ENCODE data around the gene RCCD1. TPM values are rescaled to one million over a fixed set of nuclear protein-coding genes. Genes with fewer than 3 reads are reported as not detected.
"Not testable (repeated sequence)": the region's sequence is repeated elsewhere in the genome, so short reads cannot be mapped to it uniquely, and the experiment has no call there.

The RCCD1 gene, protein sequence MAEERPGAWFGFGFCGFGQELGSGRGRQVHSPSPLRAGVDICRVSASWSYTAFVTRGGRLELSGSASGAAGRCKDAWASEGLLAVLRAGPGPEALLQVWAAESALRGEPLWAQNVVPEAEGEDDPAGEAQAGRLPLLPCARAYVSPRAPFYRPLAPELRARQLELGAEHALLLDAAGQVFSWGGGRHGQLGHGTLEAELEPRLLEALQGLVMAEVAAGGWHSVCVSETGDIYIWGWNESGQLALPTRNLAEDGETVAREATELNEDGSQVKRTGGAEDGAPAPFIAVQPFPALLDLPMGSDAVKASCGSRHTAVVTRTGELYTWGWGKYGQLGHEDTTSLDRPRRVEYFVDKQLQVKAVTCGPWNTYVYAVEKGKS
- 7.7 TPM for total RNA-seq

DNA sequence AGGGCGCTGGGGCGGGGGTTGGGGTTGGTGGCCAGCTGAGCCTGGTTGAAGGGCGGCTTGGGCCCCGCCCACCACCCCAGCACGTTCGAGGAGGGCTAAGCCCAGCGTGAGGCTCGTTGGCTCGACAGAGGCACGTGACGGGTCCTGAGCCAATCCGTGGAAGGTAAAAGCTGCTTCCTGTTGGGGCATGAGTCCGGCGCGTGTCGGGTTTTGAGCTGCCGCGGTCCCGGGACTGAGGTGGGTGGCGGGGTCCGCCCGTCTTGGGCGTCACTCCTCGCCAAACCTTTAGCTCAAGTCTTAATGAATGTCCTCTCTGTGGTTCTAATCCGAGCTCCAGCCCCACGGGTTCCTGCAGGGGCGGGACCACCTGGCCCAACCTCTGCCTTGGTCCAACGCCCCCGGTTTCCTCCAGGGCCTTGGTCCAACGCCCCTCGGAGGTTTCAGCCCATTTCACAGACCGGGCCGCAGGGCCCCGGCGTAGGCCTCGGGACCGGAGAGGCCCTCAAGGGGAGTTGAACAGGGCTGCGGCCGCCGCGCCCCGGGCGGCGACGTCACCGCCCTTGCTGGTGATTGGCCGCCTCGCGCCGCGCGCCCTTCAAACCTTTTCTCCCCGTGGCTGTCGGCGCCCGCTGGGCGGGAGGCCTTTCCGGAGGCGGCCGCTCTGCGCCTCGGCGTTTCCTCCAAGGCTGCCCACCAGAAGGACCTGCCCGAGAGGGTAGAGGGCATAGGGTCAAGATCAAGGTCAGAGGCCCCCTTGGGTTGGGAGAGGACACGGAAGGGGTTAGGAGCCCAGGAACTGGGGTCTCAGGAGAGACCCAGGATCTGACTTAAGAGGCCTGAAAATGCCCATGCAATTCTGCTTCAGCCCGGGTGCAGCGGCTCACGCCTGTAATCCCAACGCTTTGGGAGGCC is at the start of gene RCCD1:
TSS of gene RCCD1 (plus strand) at position 173 of the 912 bp plus-strand sequence. CDS start 1,851 bp downstream, outside the sequence.
- DNase-seq (ENCODE audit: low spot score) (peak; percentile 96), ATAC-seq (peak; percentile 92)

DNA sequence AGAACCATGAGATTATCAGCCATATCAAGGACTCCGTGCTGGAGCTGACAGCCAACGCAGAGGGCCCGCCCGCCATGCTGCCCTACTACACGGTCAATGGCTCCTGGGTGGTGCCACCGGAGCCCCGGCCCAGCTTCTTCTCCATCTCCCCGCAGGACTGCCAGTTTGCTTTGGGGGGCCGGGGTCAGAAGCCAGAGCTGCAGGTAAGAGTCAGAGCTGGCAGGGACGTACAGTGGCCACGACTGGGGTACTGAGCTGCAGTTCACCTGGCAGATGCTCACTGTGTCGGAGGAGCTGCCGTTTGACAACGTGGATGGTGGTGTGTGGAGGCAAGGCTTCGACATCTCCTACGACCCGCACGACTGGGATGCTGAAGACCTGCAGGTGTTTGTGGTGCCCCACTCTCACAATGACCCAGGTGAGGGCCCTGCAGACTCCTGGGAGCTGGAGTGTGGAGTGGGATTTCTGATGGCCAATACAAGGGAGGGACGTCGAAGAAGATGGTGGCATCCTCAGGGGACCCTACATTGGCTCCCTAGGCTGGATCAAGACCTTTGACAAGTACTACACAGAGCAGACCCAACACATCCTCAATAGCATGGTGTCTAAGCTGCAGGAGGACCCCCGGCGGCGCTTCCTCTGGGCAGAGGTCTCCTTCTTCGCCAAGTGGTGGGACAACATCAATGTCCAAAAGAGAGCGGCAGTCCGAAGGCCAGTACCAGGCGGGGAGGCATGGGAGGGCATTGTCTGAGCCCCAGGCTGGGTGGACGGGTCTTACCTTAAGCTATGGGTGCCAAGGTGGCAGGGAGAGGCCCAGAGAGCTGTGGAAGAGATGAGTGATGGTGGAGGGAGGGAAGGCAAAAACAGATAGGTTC is 49.1 kb upstream of the RCCD1 start:
- no peak for ATAC-seq

DNA sequence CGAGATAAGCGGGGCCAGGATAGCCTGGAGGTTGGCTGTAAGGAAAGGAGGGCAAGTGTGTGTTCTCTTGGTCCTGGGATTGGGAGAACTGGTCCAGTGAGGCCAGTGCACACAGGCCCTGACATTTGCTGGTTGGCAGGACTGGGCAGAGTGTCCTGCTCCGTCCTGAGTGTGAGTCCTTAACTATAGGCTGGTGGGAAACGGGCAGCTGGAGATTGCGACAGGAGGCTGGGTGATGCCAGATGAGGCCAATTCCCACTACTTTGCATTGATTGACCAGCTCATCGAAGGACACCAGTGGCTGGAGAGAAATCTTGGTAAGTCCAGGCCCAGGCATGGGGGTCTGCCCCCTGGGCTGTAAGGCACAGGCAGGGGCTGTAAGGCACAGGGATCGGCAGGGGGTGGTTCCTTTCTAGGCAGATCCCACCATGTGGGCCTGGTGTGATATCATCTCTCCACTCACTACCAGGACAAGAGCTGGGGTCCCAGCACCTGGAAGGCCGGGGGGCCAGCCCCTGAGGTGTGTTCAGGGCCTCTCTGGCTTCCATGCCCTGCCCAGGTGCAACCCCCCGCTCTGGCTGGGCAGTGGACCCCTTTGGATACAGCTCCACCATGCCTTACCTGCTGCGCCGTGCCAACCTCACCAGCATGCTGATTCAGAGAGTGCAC is 48.4 kb upstream of the RCCD1 start:
- no peak for ATAC-seq
- DNase-seq (ENCODE audit: low spot score) = no peak

More for the DNA sequence above, 49.1 kb upstream of the RCCD1 start:
- no peak for DNase-seq (ENCODE audit: low spot score)

DNA sequence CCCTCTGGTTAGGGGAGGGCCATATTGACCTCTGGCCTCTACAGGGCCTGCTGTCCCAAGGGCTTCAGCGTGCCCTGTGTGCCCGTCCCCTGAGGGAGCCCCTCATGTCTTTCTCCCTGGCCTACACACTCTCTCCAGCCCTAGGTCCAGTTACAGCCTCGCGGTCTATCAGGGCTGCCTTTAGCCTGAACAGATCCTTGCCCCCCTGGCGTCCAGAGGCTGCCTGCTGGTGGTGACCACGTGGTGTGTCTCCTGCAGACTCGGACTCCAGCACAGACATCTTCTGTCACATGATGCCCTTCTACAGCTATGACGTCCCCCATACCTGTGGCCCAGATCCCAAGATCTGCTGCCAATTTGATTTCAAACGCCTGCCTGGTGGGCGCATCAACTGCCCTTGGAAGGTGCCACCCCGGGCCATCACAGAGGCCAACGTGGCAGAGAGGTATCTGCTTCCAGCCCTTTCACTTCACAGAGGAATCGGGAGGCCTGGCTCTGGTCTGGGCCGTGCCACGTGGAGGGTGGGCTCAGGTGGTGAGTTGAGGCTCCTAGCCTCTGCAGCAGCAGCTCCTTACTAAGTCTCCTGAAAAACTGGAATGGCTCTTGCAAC is 47.5 kb upstream of the RCCD1 start:
- ATAC-seq (no peak), DNase-seq (ENCODE audit: low spot score) (no peak)

DNA sequence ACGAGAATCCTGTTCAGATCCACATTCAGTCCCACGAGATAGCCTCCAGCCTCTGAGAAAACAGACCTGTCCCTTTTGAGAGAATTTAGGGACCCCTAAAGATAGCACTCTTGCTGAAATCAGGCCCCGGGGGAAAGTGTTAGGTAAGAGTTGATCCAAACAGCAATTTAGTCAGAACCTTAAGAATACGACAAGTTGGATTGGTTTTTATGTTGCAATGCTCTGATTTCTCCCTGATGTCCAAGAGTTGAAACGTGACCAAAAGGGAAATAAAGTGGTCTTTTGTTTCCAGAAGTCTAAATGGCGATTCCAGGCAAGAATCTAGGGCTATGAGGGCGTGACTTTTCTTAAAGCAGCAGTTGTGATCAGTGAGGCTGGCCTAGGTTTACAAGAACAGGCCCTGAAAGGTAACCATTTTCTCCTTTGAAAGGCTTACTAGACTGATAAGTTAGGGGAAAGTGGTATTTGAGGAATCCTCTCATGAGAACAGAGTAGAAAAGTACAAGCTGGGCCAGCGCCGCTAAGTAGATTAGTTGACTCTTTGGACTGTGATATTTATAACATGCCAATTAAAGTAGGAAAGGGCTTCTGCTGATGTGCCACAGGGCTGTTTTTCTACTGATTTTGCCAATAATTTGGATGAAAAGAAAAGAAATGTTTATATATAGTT is 46.7 kb upstream of the RCCD1 start:
- no peak for DNase-seq (ENCODE audit: low spot score)
- no peak for ATAC-seq

DNA sequence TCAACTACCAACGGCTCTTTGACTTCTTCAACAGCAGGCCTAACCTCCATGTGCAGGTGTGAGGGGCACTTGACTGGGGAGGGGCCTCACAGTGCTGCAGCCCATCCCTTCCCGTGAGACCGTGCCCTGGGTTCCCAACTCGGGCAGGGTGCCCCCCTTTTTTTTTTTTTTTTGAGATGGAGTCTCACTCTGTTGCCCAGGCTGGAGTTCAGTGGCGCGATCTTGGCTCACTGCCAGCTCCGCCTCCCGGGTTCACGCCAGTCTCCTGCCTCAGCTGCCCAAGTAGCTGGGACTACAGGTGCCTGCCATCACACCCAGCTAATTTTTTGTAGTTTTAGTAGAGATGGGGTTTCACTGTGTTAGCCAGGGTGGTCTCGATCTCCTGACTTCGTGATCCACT is 45.2 kb upstream of the RCCD1 start:
- not testable (repeated sequence) for DNase-seq (ENCODE audit: low spot score)

DNA sequence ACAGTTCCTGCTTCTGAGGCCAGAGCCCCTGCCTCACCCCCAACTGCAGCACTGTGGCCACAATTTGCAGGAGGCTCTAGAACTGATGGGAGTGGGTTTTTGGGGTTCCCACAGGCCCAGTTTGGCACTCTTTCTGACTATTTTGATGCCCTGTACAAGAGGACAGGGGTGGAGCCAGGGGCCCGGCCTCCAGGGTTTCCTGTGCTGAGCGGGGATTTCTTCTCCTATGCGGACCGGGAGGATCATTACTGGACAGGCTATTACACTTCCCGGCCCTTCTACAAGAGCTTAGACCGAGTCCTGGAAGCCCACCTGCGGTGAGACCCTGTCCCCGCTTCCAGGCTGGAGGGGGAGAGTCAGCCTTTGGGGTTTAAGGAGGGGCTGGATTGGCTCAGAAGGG is 44.7 kb upstream of the RCCD1 start:
- ATAC-seq = no peak
- DNase-seq (ENCODE audit: low spot score) = no peak

More for the DNA sequence above, 45.2 kb upstream of the RCCD1 start:
- ATAC-seq = not testable (repeated sequence)

DNA sequence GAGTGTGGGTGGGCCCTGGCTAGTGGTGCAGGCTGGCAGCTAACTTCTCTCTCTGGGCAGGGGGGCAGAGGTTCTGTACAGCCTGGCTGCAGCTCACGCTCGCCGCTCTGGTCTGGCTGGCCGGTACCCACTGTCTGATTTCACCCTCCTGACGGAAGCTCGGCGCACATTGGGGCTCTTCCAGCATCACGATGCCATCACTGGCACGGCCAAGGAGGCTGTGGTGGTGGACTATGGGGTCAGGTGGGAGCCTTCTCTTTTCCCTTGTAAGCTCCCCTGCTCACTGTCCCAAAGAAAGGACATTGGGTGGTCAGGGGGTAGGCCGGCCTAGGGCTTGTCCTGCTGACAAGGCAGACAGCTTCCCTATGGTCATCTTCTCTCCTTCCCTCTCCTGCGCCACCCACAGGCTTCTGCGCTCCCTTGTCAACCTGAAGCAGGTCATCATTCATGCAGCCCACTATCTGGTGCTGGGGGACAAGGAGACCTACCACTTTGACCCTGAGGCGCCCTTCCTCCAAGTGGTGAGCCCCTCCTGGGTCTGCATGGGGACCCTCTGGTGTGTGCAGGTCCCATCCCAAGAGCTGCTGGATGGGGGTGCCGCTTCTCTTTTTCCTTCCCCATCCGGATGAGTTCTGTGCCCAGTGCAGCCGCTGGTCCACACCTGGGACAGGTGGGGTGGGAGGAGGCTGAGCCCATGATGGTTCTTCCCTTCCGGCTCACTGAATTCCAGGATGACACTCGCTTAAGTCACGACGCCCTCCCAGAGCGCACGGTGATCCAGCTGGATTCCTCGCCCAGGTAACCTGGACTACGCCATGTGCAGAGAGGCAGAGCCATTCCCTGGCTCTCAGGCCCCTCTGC is 44.0 kb upstream of the RCCD1 start:
- ATAC-seq = no peak

DNA sequence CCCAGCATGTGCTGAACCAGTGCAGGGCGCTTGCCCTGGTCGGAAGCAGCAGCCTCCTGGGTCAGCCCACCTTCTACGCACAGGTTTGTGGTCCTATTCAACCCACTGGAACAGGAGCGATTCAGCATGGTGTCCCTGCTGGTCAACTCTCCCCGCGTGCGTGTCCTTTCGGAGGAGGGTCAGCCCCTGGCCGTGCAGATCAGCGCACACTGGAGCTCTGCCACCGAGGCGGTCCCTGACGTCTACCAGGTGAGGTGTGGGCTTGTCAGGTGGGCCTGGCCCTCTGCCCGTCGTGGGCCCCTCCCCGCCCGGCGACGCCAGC is 43.4 kb upstream of the RCCD1 start:
- no peak for DNase-seq (ENCODE audit: low spot score)
- no peak for ATAC-seq

More for the DNA sequence above, 44.0 kb upstream of the RCCD1 start:
- DNase-seq (ENCODE audit: low spot score) = no peak

DNA sequence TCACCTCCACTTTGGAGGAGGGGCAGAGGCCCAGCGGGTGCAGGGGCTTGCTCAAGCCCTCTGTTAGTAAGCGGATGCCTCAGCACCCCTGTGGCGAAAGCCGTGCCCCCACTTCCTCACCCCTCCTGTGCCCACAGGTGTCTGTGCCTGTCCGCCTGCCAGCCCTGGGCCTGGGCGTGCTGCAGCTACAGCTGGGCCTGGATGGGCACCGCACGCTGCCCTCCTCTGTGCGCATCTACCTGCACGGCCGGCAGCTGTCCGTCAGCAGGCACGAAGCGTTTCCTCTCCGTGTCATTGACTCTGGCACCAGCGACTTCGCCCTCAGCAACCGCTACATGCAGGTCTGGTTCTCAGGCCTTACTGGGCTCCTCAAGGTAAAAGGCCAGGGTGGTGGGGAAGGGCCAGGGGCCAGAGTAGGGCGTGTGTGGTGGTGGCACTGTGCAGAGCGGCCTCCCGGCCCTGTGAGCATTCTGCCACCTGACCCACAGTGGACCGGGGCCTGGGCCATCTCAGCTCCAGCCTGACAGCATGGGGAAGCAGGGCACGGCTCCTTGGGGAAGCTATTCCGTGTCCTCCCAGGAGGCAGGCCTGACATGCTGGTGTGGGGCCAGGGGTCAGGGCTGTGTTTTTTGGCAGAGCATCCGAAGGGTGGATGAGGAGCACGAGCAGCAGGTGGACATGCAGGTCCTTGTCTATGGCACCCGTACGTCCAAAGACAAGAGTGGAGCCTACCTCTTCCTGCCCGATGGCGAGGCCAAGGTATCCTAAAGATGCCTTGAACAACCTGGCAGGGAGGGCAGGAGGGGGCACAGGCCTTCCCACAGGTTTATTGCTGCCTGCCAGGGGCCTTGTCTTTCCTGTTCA is 42.5 kb upstream of the RCCD1 start:
- DNase-seq (ENCODE audit: low spot score) (no peak), ATAC-seq (no peak)

DNA sequence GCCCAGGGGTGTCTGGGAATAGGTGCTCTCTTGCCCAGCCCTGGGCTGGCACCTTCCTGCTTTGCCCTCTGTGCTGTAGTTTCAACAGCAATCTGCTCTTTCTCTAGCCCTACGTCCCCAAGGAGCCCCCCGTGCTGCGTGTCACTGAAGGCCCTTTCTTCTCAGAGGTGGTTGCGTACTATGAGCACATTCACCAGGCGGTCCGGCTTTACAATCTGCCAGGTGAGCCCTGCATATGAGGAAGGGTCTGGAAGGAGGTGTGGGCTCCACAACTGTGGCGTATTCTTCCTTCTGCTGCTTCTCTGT is 42.0 kb upstream of the RCCD1 start:
- DNase-seq (ENCODE audit: low spot score) (no peak), ATAC-seq (no peak)

DNA sequence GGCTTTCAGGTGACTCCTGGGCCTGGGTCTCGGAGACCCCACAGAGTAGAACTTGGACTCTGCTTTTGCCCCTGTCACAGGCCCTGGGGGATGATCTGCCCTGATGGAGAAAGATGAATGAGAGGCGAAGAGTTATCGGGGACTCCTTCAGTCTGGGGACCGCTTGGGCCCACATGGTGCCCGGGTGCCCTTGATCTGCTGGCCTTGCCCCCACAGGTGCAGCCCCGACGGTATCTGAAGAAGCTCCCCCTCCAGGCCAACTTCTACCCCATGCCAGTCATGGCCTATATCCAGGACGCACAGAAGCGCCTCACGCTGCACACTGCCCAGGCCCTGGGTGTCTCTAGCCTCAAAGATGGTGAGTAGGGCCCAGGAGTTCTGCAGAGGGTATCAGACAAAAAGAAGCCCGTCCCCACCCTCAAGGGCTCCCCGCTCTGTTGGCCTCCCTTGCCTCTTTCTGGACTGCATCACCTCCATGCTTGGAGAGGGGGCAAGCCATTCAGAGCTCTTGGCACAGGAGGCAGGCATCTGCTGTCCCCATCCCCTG is 41.2 kb upstream of the RCCD1 start:
- DNase-seq (ENCODE audit: low spot score) (no peak), ATAC-seq (no peak)

DNA sequence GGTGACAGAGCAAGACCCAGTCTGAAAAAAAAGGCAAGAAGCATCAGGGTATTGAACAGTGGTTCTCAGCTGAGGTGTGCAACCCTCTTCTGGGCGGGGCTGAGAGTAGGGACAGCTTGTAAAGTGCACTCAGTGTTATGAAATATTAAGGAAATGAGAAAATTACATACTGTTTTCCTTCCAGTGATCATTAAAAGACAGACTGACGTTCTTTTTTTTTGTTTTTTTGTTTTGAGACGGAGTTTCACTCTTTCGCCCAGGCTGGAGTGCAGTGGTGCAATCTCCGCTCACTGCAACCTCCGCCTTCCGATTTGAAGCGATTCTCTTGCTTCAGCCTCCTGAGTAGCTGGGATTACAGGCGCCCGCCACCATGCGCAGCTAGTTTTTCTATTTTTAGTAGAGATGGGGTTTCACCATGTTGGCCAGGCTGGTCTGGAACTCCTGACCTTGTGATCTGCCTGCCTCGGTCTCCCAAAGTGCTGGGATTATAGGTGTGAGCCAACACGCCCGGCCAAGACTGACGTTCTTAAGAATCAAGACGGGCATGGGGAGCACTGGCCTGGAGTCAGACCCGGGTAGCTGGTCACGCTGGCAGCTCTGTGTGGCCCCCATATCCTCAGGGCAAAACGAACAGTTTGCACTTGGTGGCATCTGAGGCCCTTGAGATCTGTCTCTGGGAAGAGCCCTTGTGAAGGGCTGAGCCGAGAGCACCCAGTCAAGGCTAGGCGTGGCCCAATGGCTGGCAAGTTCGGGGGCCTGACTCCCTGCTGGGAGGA is 40.2 kb upstream of the RCCD1 start:
- no peak for DNase-seq (ENCODE audit: low spot score)
- no peak for ATAC-seq

DNA sequence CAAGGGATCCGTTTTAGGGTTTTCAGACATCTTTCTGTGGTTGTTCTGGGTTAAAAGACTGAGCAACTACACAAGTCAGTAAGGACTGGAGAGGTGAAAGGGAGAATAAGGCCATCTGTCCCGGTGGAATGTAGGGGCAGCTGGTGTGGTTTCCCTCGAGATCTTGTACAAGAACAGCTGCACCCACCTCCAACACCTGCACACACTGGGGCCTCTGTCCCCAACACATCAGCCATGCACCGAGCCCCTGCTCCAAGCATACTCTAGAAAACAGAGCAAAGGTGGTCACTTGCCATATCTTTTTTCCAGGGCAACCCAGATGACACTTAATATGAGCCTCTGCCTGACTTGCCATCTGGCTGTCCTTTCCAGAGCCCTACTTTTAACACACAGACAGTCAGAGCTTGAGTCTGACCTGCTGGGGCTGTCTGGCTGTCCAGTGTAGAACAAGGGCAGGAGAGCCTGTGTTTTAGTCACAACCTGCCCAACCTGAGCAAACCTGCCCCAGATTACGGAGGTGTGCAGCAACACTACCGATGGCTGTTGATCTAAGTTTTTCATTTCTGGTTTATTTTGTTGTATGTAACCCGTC is 39.4 kb upstream of the RCCD1 start:
- ATAC-seq = peak; percentile 39
- DNase-seq (ENCODE audit: low spot score) = no peak

DNA sequence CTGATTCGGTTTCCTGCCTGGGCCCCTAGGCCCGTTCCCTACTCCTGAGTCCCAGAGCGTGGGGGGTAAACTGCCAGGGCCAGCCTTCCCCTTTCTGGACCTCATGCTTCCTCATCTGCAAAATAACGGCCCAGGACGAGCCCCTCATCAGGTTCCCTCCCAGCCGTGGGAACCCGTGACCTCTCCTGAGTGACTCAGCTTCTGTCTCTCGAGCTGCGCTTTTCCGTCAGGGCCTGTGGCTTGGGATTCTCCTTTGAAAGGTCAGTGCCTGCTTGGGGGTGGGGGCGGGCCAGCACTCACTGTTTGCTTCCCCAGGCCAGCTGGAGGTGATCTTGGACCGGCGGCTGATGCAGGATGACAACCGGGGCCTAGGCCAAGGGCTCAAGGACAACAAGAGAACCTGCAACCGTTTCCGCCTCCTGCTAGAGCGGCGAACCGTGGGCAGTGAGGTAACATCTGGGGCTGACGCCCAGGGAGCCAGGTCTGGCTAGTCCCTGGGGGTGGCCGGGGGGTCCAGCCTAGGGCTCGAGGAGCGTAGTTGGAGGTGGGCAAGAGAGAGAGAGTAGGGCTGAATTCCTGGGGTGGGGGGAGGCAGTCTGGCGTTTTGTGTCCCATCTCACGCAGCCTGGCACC is 38.8 kb upstream of the RCCD1 start:
- ATAC-seq (peak; percentile 89), DNase-seq (ENCODE audit: low spot score) (peak; percentile 89)

DNA sequence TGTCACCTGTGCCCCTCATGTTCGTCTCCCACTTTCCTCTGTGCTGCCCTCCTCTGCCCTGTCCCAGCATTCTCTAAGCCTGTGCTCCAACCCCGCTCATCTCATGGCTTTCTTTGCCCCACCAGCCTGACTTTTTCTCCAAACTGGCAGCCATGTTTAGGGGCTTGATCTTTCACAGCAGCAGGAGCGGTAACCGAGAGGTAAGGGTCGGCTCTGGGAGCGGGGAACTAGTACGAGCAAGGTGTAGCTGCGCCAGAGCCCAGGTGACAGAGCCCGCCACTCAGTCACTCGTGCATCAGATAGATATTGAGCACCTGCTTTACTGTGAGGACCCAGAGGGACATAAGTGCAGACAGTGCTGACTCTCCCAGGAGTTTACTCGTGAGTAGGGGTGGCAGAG is 38.2 kb upstream of the RCCD1 start:
- ATAC-seq (no peak), DNase-seq (ENCODE audit: low spot score) (no peak)
